H9 (cell line): ENCODE data around the gene DPYD. TPM values are rescaled to one million over a fixed set of nuclear protein-coding genes. Genes with fewer than 3 reads are reported as not detected.

Experiments
- DNase-seq: peaks from one replicate; pipeline ENCODE4 v3.0.0-alpha.2; 2017
- H2AFZ ChIP-seq: one replicate; pipeline ENCODE4 v1.6.1; 2013; ENCODE audit warnings: mild to moderate bottlenecking, low read length, control low read depth, moderate library complexity
- H2AK5ac ChIP-seq: 2 replicates; pipeline ENCODE4 v1.6.1; 2013; ENCODE audit warnings: low read length, control low read depth, mixed read lengths; ENCODE audit not compliant: insufficient read length
- H2BK120ac ChIP-seq: one replicate; pipeline ENCODE4 v1.6.1; 2013; ENCODE audit warnings: low read depth, mild to moderate bottlenecking, low read length, control low read depth, inconsistent platforms; ENCODE audit not compliant: poor library complexity, severe bottlenecking
- H2BK12ac ChIP-seq: 2 replicates; pipeline ENCODE4 v1.6.1; 2013; ENCODE audit warnings: low read length, control low read depth, mixed read lengths, low read depth; ENCODE audit not compliant: insufficient read length
- H2BK15ac ChIP-seq: 2 replicates; pipeline ENCODE4 v1.6.1; 2013; ENCODE audit warnings: low read depth, low read length, control low read depth
- H2BK20ac ChIP-seq: one replicate; pipeline ENCODE4 v1.6.1; 2013; ENCODE audit warnings: low read depth, mild to moderate bottlenecking, low read length, control low read depth, inconsistent platforms; ENCODE audit not compliant: poor library complexity, severe bottlenecking
- H2BK5ac ChIP-seq: 2 replicates; pipeline ENCODE4 v1.6.1; 2013; ENCODE audit warnings: low read length, control low read depth, mixed read lengths; ENCODE audit not compliant: insufficient read length
- H3K14ac ChIP-seq: 2 replicates; pipeline ENCODE4 v1.6.1; 2013; ENCODE audit warnings: low read length, control low read depth; ENCODE audit not compliant: insufficient read depth
- H3K18ac ChIP-seq: 2 replicates; pipeline ENCODE4 v1.6.1; 2013; ENCODE audit warnings: low read depth, mild to moderate bottlenecking, mixed read lengths, low read length, control low read depth; ENCODE audit not compliant: insufficient read length
- H3K23ac ChIP-seq: 2 replicates; pipeline ENCODE4 v1.6.1; 2013; ENCODE audit warnings: low read length, control low read depth, mixed read lengths, low read depth; ENCODE audit not compliant: insufficient read length
- H3K23me2 ChIP-seq: 2 replicates; pipeline ENCODE4 v1.6.1; 2013; ENCODE audit warnings: low read depth, mild to moderate bottlenecking, mixed read lengths, low read length, control low read depth; ENCODE audit not compliant: insufficient read length, poor library complexity, severe bottlenecking
- H3K27ac ChIP-seq: 2 replicates; pipeline ENCODE4 v1.5.1; 2013; ENCODE audit warnings: low read length, control low read depth, mixed read lengths, low read depth; ENCODE audit not compliant: insufficient read length
- H3K27me3 ChIP-seq: 2 replicates; pipeline ENCODE4 v1.6.1; 2013; ENCODE audit warnings: low read length, control low read depth, inconsistent platforms; ENCODE audit not compliant: insufficient read depth
- H3K4ac ChIP-seq: 2 replicates; pipeline ENCODE4 v1.6.1; 2013; ENCODE audit warnings: low read depth, mild to moderate bottlenecking, control low read depth, inconsistent platforms, low read length, moderate library complexity
- H3K4me1 ChIP-seq: 2 replicates; pipeline ENCODE4 v1.6.1; 2013; ENCODE audit warnings: low read length, control low read depth, inconsistent platforms; ENCODE audit not compliant: insufficient read depth
- H3K4me2 ChIP-seq: 2 replicates; pipeline ENCODE4 v1.6.1; 2013; ENCODE audit warnings: low read length, control low read depth, mixed read lengths; ENCODE audit not compliant: insufficient read length, insufficient read depth
- H3K56ac ChIP-seq: 2 replicates; pipeline ENCODE4 v1.6.1; 2013; ENCODE audit warnings: low read depth, mild to moderate bottlenecking, mixed read lengths, low read length, control low read depth; ENCODE audit not compliant: insufficient read length
- H3K79me1 ChIP-seq: 2 replicates; pipeline ENCODE4 v1.6.1; 2013; ENCODE audit warnings: low read depth, mild to moderate bottlenecking, moderate library complexity, low read length, control low read depth, inconsistent platforms; ENCODE audit not compliant: insufficient read depth, poor library complexity, severe bottlenecking
- H3K79me2 ChIP-seq: 2 replicates; pipeline ENCODE4 v1.6.1; 2013; ENCODE audit warnings: low read length, control low read depth, inconsistent platforms; ENCODE audit not compliant: insufficient read depth
- H3K9ac ChIP-seq: 2 replicates; pipeline ENCODE4 v1.6.1; 2013; ENCODE audit warnings: low read length, control low read depth, mixed read lengths; ENCODE audit not compliant: insufficient read length; ENCODE audit errors: extremely low read depth
- H3K9me3 ChIP-seq: one replicate; pipeline ENCODE4 v1.6.1; 2013; ENCODE audit warnings: low read depth, low read length, inconsistent platforms; ENCODE audit not compliant: control insufficient read depth
- H3T11ph ChIP-seq: one replicate; pipeline ENCODE4 v1.6.1; 2013; ENCODE audit warnings: mild to moderate bottlenecking, low read length, control low read depth, inconsistent platforms
- H4K20me1 ChIP-seq: one replicate; pipeline ENCODE4 v1.6.1; 2013; ENCODE audit not compliant: control insufficient read depth, insufficient read length, insufficient read depth
- H4K5ac ChIP-seq: 2 replicates; pipeline ENCODE4 v1.6.1; 2013; ENCODE audit warnings: low read depth, mild to moderate bottlenecking, mixed read lengths, low read length, control low read depth; ENCODE audit not compliant: insufficient read length
- H4K8ac ChIP-seq: replicated peaks from 2 replicates; pipeline ENCODE4 v1.6.1; 2013; ENCODE audit warnings: low read length, control low read depth, mixed read lengths, low read depth; ENCODE audit not compliant: insufficient read length
- H4K91ac ChIP-seq: 2 replicates; pipeline ENCODE4 v1.6.1; 2013; ENCODE audit warnings: low read depth, mild to moderate bottlenecking, moderate library complexity, mixed read lengths, low read length, control low read depth; ENCODE audit not compliant: insufficient read length
- H3K27ac Mint-ChIP-seq, 3 experiments: 2 replicates in 2 of 3; 3 replicates in 1 of 3; pipeline ENCODE4 v1.8.0; 2020 to 2021; ENCODE audit warnings: mixed read lengths in 3 of 3, mild to moderate bottlenecking in 1 of 3, moderate library complexity in 1 of 3
- H3K27me3 Mint-ChIP-seq: 2 replicates; pipeline ENCODE4 v1.8.0; 2021; ENCODE audit warnings: low read depth, mild to moderate bottlenecking, moderate library complexity, mixed read lengths
- H3K36me3 Mint-ChIP-seq, 3 experiments: 2 replicates in 2 of 3; 3 replicates in 1 of 3; pipeline ENCODE4 v1.8.0; 2020 to 2021; ENCODE audit warnings: low read depth in 3 of 3, mixed read lengths in 3 of 3; ENCODE audit not compliant: insufficient read depth in 1 of 3
- H3K4me1 Mint-ChIP-seq, 2 experiments: 2 replicates each; pipeline ENCODE4 v1.8.0; 2020; ENCODE audit warnings: mixed read lengths in 2 of 2
- H3K4me3 Mint-ChIP-seq, 2 experiments: 2 replicates in 1 of 2; 3 replicates in 1 of 2; pipeline ENCODE4 v1.8.0; 2020 to 2021; ENCODE audit warnings: mild to moderate bottlenecking in 2 of 2, mixed read lengths in 2 of 2, moderate library complexity in 1 of 2
- H3K9me3 Mint-ChIP-seq, 2 experiments: 2 replicates in 1 of 2; 3 replicates in 1 of 2; pipeline ENCODE4 v1.8.0; 2020; ENCODE audit warnings: mild to moderate bottlenecking in 2 of 2, mixed read lengths in 2 of 2, moderate library complexity in 1 of 2
- CTCF ChIP-seq: fragments of 200-600 bp; sonication (generic); conservative IDR thresholded peaks from 3 replicates; pipeline ENCODE4 v1.8.0; 2021; ENCODE audit warnings: antibody characterized with exemption, mild to moderate bottlenecking
- WGBS: extraction: QIAGEN DNeasy Blood & Tissue Kit; methylation state at CpG from one replicate; pipeline ENCODE4 v1.1.7; 2013; ENCODE audit warnings: missing lambda C conversion rate, low lambda C conversion rate, mixed read lengths; ENCODE audit not compliant: insufficient read length; ENCODE audit errors: extremely low coverage; 5-methylcytosine and 5-hydroxymethylcytosine counted together
- total RNA-seq: library from RNA; stranded (reverse); gene quantifications from 2 replicates; pipeline ENCODE4 v1.2.1, GENCODE V29; 2021

DPYD gene
- total RNA-seq, 1 experiment from 2014 or later = 0.37 TPM

- Histone ChIP-seq H4K20me1 (no peaks in the 10 kb centered on the region), H3K18ac (no peak overlapping the region), H3K56ac (no peak overlapping the region), H2BK12ac (no peak overlapping the region), H2AFZ (no peak overlapping the region), H3K9ac (no peak overlapping the region), H2AK5ac (no peak overlapping the region), H3K27ac (no peak overlapping the region), H3K4ac (no peak overlapping the region), H3T11ph (no peak overlapping the region), H2BK120ac (no peak overlapping the region), H3K79me1 (no peaks in the 10 kb centered on the region), H4K8ac (no peak overlapping the region), H2BK20ac (no peak overlapping the region), H3K23ac (no peak overlapping the region), H3K9me3 (no peaks in the 10 kb centered on the region), H2BK15ac (no peak overlapping the region), H3K4me1 (no peaks in the 10 kb centered on the region), H3K23me2 (no peaks in the 10 kb centered on the region), H3K79me2 (no peaks in the 10 kb centered on the region), H3K14ac (no peak overlapping the region), H2BK5ac (no peak overlapping the region), H3K4me2 (no peak overlapping the region), H3K27me3 (no peaks in the 10 kb centered on the region), H4K91ac (no peak overlapping the region), H4K5ac (no peak overlapping the region)
- Mint-ChIP-seq H3K9me3 (no peaks in the 10 kb centered on the region), H3K4me3 (no peak overlapping the region), H3K36me3 (no peaks in the 10 kb centered on the region), H3K27ac (no peak overlapping the region), H3K4me1 (no peaks in the 10 kb centered on the region), H3K27me3 (no peaks in the 10 kb centered on the region)
- TF ChIP-seq CTCF = no peak
- no CpG with 5 or more reads among the region's 2 CpGs for WGBS
- DNase-seq = no peak
Measured at GRCh38 chr1:97451944-97452343, 468.9 kb downstream of the DPYD start.
